NCI-H146 (cell line): ENCODE measurements around the gene PLPPR3.

Experiments used
- DNase-seq: peaks from one replicate; lab custom pipeline; 2025; lab: John Stamatoyannopoulos, UW

Gene PLPPR3

DNA sequence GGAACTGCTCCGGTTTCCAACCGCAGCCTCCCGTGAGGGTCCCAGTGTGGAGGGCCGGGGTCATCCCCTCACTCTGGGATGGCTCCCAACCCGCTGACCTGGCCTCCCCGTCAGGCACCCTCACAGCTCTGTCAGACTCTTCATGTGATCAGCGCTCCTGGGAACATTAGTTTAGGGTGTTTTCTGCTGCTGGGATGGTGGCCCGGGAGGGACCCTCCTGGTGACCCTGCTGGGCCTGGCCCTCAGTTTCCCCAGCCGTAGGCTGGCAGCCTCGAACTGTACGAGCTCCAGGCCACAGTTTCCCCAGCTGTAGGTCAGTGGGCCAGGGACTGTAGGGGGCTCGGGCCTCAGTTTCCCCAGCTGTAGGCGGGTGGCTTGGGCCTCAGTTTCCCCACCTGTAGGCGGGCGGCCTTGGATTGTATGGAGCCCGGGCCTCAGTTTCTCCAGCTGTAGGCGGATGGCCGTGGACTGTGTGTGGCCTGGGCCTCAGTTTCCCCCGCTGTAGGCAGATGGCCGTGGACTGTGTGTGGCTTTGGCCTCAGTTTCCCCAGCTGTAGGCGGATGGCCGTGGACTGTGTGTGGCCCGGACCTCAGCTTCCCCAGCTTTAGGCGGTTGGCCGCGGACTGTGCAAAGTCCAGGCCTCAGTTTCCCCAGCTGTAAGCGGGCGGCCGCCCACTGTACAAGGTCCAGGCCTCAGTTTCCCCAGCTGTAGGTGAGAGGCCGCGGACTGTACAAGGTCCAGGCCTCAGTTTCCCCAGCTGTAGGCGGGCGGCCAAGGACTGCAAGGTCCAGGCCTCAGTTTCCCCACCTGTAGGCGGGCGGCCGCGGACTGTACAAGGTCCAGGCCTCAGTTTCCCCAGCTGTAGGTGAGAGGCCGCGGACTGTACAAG lies 25.8 kb downstream of the PLPPR3 start:
- no peak for DNase-seq

DNA sequence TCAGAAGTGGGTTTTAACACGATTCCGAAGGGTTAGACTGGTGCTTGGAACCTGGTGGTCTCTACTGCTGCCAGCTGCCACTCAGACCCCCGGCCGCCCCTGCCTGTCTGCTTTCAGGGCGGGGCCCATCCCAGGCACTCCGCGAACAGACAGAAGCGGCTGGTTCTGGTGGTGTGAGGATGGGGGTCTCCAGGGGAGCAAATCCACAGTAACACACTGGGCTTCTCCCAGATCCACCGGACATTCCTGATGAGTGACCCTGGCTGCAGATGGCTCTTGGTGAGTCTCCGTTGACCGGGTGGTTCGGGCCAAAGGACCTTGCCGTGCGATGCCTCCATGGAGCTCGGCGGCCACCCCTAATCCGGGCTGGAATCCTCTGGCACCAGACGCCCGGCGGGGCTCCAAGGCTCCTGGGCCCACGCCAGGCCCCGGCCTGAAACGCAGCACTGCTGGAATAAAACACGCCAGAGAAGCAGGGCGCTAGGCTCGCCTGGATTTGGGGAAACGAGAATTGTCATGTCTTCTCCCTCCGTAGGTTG lies 26.6 kb downstream of the PLPPR3 start:
- DNase-seq: no peak

DNA sequence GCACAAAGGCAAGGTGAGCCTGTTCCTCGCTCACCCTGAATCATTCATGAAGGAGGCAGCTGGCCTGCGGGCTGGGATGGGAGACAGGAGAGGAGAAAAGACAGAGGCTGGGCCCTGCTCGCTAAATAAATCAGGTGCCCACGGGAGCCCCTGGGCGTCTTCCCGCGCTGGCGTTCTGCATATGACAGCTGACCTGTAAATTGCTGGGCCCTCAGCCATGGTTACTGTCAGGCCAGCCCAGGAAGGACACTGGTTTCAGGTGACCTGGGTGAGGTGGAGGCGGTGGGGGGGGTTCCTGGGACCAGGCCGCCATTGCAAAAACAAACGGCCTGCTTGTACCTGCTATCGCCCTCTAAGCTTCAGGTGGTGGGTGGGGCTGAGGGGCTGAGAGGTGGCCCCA lies 27.9 kb downstream of the PLPPR3 start:
- no peak for DNase-seq

GRCh38 chr19:792306-792885 lies 29.4 kb downstream of the PLPPR3 start:
- DNase-seq: no peak

GRCh38 chr19:791567-792305 lies 30.0 kb downstream of the PLPPR3 start:
- DNase-seq: no peak

DNA sequence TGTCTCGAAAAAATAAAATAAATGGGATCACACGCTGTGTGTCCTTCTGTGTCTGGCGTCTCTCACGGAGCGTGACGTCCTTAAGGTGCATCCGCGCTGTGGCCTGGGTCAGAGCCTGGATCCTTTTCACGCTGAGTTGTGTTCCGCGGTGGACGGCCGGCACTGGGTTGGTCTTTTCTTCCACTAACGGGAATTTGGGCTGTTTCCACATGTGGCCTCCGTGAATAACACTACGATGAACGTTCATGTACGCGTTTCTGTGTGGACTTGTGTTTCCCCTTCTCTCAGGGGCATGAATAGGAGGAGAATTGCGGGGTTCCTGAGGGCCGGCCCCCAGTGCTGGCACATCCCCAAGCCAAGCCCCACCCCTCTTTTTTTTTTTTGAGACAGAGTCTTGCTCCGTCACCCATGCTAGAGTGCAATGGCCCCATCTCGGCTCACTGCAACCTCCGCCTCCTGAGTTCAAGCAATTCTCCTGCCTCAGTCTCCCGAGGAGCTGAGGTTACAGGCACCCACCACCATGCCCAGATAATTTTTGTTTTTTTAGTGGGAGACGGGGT lies 30.7 kb downstream of the PLPPR3 start:
- no peak for DNase-seq

- no peak for DNase-seq
These were observed 32.1 kb downstream of the PLPPR3 start for GRCh38 chr19:789701-790060.

DNA sequence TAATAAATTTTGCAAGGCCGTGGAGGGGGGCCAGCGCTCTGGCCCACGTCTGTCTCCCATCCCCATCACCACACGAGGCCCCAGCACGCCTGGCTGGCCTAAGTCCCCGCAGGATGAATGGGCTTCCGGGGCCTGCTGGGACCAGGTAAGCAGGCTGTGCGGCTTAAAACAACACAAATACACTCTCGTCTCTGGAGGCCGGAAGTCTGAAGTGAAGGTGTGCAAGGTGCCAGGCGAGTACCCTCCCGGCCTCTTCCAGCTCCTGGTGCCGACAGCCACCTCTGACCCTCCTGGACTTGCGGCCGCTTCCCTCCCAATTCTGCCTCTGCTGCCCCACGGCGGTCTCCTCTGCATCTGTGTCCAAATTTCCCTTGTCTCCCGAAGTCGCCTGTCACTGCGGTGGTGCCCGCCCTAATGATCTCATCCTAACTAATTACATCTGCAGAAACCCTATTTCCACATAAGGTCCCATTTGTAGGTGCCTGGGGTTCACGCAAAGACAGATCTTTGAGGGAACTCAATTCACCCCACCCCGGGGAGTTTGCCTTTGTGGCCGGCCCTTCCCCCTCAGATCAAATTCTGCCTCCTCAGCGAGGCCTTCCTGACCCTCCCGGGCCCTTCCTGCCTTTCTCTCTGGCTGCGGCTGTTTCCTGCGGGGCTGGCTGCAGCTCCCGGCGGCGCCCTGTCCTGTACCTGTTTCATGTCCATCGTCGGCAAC lies 32.6 kb downstream of the PLPPR3 start:
- DNase-seq: no peak

DNA sequence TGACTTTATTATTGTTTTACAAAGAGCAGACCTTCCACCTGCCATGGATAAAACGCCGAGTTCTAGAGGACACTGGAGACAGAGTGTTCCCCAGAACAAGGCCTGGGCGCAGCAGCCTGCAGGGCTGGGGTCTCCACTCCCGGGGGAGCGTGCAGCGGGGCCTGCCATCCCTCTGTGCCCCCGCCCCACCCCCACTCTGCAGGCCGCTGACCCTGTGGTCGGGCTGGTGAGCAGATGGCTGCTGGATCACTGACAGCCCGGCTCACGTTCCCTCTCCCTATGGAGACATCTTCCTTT lies 33.1 kb downstream of the PLPPR3 start:
- DNase-seq: no peak

GRCh38 chr19:787536-787935 lies 34.2 kb downstream of the PLPPR3 start:
- DNase-seq: no peak

DNA sequence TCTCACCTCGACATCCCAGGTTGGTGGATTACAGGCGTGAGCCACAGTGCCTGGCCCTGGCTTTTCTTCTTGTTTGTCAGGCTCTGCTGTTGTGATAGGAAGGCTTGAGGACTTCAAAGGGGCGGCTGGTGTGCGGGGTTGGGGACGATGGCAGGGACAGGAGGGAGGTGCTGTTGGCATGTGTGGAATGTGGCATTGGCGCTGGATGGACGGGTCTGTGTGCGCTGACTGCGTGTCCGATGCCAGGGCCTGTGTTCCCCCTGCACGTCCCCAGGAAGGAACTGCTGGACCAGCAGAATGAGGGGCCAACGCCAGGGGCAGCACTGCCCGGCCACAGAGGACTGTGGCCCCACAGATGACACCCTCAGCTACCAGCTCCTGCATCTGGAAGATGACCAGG lies 37.2 kb downstream of the PLPPR3 start:
- DNase-seq: no peak

GRCh38 chr19:782878-783668 lies 38.7 kb downstream of the PLPPR3 start:
- no peak for DNase-seq

DNA sequence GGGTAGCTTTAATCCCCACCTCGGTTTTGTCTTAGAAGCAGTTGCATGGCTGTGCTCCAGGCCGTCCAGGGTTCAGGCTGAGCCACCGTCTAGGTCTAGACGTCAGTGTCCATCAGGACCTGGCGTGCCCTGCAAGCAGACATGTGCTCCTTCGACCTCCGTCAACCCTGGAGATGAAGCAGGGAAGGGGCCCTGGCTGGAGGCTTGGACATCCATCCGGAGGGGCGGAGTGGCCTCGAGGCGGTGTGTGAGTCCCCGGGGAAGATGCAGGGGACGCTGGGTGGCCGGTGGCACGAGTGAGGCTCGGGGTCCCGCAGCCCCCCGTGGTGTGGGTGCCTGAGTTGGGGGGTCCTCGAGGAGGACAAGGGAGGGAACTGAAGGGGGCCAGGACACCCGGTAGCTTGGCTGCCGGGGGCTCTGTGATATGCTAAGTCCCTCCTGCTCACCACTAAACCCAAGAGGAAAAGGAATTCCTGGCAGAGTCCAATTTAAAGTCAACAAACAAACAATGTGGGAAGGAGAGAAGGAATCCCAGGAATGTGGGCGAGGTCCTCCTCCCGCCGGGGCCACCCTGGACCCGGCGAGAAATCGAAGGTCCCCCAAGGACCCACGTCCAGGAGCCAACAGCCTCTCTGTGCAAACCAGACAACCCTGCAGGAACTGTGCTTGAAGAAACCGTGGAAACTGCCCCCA lies 39.4 kb downstream of the PLPPR3 start:
- DNase-seq: no peak

GRCh38 chr19:781800-782184 lies 40.0 kb downstream of the PLPPR3 start:
- DNase-seq: no peak

- DNase-seq: no peak
These were observed 40.8 kb downstream of the PLPPR3 start for GRCh38 chr19:780935-781334.

DNA sequence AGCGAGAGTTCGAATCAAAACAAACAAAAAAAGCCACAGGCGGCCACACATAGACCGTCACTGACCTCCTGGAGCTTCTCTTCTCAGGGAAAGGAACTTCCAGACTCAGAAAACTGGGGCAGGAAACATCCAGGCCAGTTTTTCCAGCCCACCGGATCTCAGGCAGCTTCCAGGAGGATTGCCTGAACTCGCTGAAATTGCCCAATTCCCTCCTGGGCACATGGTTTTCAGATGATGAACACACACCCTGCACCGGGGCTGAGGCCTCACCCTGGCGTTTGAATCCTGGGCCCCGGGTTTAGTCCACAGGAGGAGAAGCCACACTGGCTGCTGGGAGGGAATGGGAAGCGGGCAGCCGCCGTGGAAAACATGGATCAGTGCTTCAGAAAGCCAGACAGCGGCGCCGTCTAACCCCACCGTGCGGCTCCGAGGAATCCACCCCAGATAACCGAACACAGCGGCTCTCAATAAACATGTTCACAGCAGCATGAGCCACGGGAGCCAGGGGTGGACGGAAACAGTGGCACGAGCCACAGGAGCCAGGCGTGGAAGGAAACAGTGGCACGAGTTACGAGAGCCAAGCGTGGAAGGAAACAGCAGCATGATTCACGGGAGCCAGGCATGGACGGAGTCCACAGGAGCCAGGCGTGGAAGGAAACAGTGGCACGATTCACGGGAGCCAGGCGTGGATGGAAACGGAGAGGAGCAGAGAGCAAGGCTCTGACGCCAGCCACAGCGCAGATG lies 42.7 kb downstream of the PLPPR3 start:
- DNase-seq: peak; percentile 37

DNA sequence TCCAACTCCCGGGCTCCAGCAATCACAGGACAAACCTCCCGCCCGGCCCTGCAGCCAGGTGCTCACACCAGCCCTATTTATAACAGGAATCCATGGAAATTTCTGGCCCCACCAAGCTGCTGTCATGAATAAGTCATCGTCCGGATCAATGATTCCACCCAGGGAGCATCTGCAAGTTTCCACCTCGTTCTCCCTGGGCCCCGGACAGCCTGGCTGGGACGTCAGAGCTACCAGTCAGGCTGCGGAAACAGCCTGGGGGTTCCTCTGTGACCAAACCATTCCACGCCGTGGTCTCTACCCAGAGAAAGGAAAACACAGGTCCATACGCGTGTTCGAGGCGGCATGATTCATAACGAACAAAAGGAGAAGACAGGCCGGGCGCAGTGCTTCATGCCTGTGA lies 45.2 kb downstream of the PLPPR3 start:
- peak; percentile 15 for DNase-seq

- DNase-seq: no peak
These were observed 48.9 kb downstream of the PLPPR3 start for GRCh38 chr19:772730-773436.

- DNase-seq: no peak
These were observed 49.7 kb downstream of the PLPPR3 start for GRCh38 chr19:772063-772462.
